GM23338 (cell line): ENCODE data around the gene GTF3C6.
"Not testable (repeated sequence)": the region's sequence is repeated elsewhere in the genome, so short reads cannot be mapped to it uniquely, and the experiment has no call there.

ENCODE experiments used
- CREB1 ChIP-seq: fragments of 250-450 bp; sonication (Bioruptor Pico); IDR thresholded peaks from 2 replicates; pipeline ENCODE4 v1.5.0; 2020; ENCODE audit warnings: low read depth, mild to moderate bottlenecking, moderate library complexity
- CTCF ChIP-seq, 2 experiments: fragments of 200-600 bp in 1 of 2; sonication (generic) in 1 of 2; conservative IDR thresholded peaks; 2 replicates each; pipeline versions ENCODE4 v1.5.1 to v1.6.1; 2016 to 2017; ENCODE audit warnings: antibody characterized with exemption in 2 of 2, low read depth in 2 of 2, mild to moderate bottlenecking in 2 of 2, moderate library complexity in 1 of 2
- EZH2phosphoT487 ChIP-seq: fragments of 200-600 bp; sonication (generic); IDR thresholded peaks from one replicate; pipeline ENCODE4 v1.8.1; 2018; ENCODE audit warnings: antibody characterized with exemption; ENCODE audit not compliant: unreplicated experiment
- POLR2AphosphoS5 ChIP-seq: IDR thresholded peaks from 2 replicates; pipeline ENCODE4 v1.6.1; 2016; ENCODE audit warnings: antibody characterized with exemption, low read depth

- TF ChIP-seq POLR2AphosphoS5; CTCF (conservative IDR thresholded peaks at IDR 0.05; ENCODE audit: low read depth in 2 of 2); EZH2phosphoT487; CREB1 (CRISPR knock-in tag): not testable (repeated sequence)
Measured at GRCh38 chr6:110962636-110963035, 4.1 kb downstream of the GTF3C6 start.
